AG09319 (cell line): ENCODE results near the gene INSR.

Experiments used
- DNase-seq: peaks from one replicate; pipeline ENCODE4 v3.0.0-alpha.2; 2010; ENCODE audit warnings: low read depth; ENCODE audit errors: extremely low read depth
- TF ChIP-seq, protein P1 (sequence below): IDR thresholded peaks from 2 replicates; pipeline ENCODE4 v1.5.1; 2011; ENCODE audit warnings: low read depth, mild to moderate bottlenecking, inconsistent platforms, low read length, moderate library complexity

Gene INSR

DNA sequence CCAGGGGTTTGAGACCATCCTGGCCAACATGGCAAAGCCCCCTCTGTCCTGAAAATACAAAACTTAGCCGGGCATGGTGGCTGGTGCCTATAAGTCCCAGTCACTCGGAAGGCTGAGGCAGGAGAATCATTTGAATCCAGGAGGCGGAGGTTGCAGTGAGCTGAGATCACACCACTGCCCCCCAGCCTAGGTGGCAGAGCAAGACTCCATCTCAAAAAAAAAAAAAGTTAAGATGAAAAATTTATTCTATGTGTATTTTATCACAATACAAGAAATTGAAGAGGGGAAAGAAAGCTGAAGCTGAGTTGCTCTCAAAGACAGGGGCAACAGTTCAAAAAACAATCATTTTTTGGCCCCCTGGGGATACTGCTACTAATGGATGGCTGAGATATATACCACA lies 31.1 kb downstream of the INSR start:
- DNase-seq, result no peak
- TF ChIP-seq, protein P1, sequence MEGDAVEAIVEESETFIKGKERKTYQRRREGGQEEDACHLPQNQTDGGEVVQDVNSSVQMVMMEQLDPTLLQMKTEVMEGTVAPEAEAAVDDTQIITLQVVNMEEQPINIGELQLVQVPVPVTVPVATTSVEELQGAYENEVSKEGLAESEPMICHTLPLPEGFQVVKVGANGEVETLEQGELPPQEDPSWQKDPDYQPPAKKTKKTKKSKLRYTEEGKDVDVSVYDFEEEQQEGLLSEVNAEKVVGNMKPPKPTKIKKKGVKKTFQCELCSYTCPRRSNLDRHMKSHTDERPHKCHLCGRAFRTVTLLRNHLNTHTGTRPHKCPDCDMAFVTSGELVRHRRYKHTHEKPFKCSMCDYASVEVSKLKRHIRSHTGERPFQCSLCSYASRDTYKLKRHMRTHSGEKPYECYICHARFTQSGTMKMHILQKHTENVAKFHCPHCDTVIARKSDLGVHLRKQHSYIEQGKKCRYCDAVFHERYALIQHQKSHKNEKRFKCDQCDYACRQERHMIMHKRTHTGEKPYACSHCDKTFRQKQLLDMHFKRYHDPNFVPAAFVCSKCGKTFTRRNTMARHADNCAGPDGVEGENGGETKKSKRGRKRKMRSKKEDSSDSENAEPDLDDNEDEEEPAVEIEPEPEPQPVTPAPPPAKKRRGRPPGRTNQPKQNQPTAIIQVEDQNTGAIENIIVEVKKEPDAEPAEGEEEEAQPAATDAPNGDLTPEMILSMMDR, result no peak

- TF ChIP-seq, protein P1, result no peak
- DNase-seq, result no peak
Observed at GRCh38 chr19:7262470-7262869, 31.7 kb downstream of the INSR start.

- TF ChIP-seq, protein P1, result no peak
- no peak for DNase-seq
Observed at GRCh38 chr19:7260161-7260560, 34.1 kb downstream of the INSR start.

DNA sequence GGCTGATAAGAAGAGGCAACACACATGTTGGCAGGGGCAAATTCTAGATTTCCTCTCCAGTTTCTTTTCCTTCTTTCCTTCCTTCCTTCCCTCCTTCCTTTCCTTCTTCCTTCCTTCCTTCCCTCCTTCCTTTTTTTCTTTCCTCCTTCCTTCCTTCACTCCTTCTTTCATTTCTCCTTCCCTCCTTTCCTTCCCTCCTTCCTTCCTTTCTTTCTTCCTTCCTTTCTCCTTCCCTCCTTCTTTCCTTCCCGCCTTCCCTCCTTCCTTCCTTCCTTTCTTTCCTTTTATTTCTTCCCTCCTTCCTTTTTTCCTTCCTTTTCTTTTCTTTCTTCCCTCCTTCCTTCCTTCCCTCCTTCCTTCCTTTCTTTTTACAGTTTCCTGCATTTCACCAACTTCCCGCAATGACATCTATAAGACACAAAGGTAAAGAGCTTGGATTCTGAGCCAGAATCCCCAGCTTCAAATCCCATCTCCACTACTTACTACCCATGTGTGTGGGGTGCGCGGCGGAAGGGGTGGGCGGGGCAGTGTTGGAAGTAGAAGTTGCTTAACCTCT lies 35.3 kb downstream of the INSR start:
- TF ChIP-seq, protein P1, result no peak
- DNase-seq, result no peak

DNA sequence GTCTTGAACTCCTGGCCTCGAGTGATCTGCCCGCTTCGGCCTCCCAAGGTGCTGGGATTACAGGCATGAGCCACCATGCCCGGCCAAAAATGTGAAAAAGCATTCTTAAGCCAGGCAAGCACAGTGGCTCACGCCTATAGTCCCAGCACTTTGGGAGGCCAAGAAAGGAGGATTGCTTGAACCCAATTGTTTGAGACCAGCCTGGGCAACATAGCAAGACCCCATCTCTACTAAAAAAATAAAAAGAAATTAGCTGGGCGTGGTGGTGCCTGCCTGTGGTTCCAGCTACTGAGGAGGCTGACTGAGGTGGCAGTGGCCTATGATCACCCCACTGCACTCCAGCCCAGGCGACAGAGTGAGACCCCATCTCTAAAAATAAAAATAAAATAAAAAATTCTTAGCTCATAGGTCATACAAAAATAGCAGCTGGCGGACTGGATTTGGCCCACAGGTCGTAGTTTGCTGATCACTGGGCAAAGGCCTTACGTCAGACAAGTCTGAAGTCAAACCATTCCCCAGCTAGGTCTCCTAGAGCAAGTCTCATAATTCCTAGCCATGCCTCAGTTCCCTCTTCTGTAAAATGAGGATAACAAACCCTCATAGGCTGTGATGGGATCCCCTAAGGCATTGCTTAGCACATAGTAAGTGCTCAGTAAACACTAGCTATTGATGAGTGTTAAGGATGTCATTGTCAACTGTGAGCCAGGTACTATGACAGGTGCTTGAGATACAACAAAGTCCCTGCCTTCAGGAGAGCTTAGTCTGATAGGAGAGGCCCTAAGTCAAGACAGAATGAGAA lies 36.0 kb downstream of the INSR start:
- TF ChIP-seq, protein P1, result no peak

DNA sequence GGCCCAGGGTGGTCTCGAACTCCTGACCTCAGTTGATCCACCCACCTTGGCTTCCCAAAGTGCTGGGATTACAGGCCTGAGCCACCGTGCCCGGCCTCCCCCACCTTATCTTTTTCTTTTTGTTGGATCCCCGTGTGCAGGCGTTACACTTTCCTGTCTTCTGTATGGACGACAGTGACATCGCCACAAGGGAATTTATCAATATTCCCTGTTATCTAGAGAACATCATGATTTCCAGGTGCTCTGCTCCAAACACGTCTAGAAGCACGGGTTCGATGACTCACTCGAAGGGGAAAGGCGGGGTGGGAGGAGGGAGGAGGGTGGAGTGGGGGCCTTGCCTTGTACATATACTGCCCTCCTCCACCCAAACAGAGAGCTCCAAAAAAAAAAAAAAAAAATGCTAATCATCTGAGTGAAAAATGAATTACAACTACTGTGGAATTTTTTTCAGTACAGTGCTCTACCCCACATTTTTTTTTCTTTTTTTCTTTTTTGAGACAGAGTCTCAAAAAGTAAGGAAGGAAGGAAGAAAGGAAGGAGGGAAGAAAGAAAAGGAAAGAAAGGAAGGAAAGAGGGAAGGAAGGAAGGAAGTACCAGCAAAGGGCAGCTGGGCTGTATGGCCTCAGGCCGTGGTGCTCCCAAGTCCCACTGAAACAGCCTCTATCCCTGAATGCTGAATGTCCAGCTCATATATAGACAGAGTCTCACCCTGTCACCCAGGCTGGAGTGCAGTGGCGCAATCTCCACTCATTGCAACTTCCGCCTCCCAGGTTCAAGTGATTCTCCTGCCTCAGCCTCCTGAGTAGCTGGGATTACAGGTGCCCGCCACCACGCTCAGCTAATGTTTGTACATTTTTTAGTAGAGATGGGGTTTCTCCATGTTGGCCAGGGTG lies 36.8 kb downstream of the INSR start:
- no peak for DNase-seq

More for the DNA sequence above, 36.0 kb downstream of the INSR start:
- no peak for DNase-seq

More for the DNA sequence above, 36.8 kb downstream of the INSR start:
- TF ChIP-seq, protein P1, result no peak
